Panc1 (cell line): ENCODE data around the gene PKLR. TPM values are rescaled to one million over a fixed set of nuclear protein-coding genes. Genes with fewer than 3 reads are reported as not detected.
"Not testable (repeated sequence)": the region's sequence is repeated elsewhere in the genome, so short reads cannot be mapped to it uniquely, and the experiment has no call there.

Source experiments
- ATAC-seq: fragments of 200-7000 bp; cut with Tn5 transposase; 2 replicates; pipeline ENCODE4 v1.9.1; 2020; ENCODE audit warnings: mild to moderate bottlenecking, moderate library complexity
- BruUV-seq: library from RNA; stranded (reverse); fragments of 400-500 nt; replicated peaks from 2 replicates; lab custom pipeline; 2021; lab: Mats Ljungman, UMichigan
- CTCF ChIA-PET: fragments of 300-600 bp; sonication (Branson Sonifier 250); formaldehyde crosslinking; loops from one replicate; lab custom pipeline; 2022; ENCODE audit warnings: antibody characterized with exemption; lab: Charles Lee
- POLR2A ChIA-PET: fragments of 300-600 bp; sonication (Branson Sonifier 250); formaldehyde crosslinking; loops from one replicate; lab custom pipeline; 2022; ENCODE audit warnings: antibody characterized with exemption; lab: Charles Lee
- DNase-seq: peaks from one replicate; pipeline ENCODE4 v3.0.0-alpha.2; 2010; ENCODE audit warnings: low read depth, low spot score
- H3K27ac ChIP-seq: 2 replicates; pipeline ENCODE4 v1.5.1; 2011; ENCODE audit warnings: mild to moderate bottlenecking, low read length, inconsistent platforms
- H3K27me3 ChIP-seq: fragments of 200-500 bp; sonication (Bioruptor generic); 2 replicates; pipeline ENCODE4 v1.6.0; 2014; ENCODE audit warnings: low read length, inconsistent platforms; ENCODE audit not compliant: control insufficient read depth, insufficient read depth
- H3K36me3 ChIP-seq: fragments of 200-500 bp; sonication (Bioruptor generic); 2 replicates; pipeline ENCODE4 v1.5.1; 2014; ENCODE audit warnings: inconsistent platforms, mild to moderate bottlenecking, low read length, moderate library complexity; ENCODE audit not compliant: control insufficient read depth, insufficient read depth
- H3K4me1 ChIP-seq: 2 replicates; pipeline ENCODE4 v1.5.1; 2011; ENCODE audit warnings: inconsistent platforms, mild to moderate bottlenecking, low read length, moderate library complexity; ENCODE audit not compliant: control insufficient read depth, insufficient read depth
- H3K4me3 ChIP-seq, 2 experiments: 2 replicates each; pipeline ENCODE4 v1.5.1; 2011 to 2012; ENCODE audit warnings: low read depth in 2 of 2, low read length in 2 of 2, mild to moderate bottlenecking in 2 of 2, inconsistent platforms in 1 of 2, moderate library complexity in 1 of 2
- H3K9me3 ChIP-seq: fragments of 200-500 bp; sonication (Bioruptor generic); 2 replicates; pipeline ENCODE4 v1.5.1; 2014; ENCODE audit warnings: low read depth, mild to moderate bottlenecking, inconsistent platforms, low read length, moderate library complexity; ENCODE audit not compliant: control insufficient read depth, insufficient read depth
- POLR2AphosphoS5 ChIP-seq: IDR thresholded peaks from 2 replicates; pipeline ENCODE4 v1.6.1; 2012; ENCODE audit warnings: mild to moderate bottlenecking, low read depth, low read length, moderate library complexity
- SIN3A ChIP-seq: IDR thresholded peaks from 2 replicates; pipeline ENCODE4 v1.6.1; 2012; ENCODE audit warnings: low read depth, mild to moderate bottlenecking, low read length, moderate library complexity, borderline replicate concordance; ENCODE audit not compliant: insufficient read depth
- TCF7L2 ChIP-seq: IDR thresholded peaks from 2 replicates; pipeline ENCODE4 v1.6.1; 2011; ENCODE audit warnings: mild to moderate bottlenecking, low read depth, low read length, inconsistent platforms
- in situ Hi-C: cut with HindIII; loops from 2 replicates; pipeline ENCODE4 v1.10.0; 2016; ENCODE audit warnings: low sequenced_read_pairs, low pct_unique_long_range_greater_than_20kb
- intact Hi-C: fragments of 100-400 bp; cut with micrococcal nuclease; formaldehyde crosslinking; loops from one replicate; pipeline ENCODE4 v1.10.0; 2022; ENCODE audit not compliant: unreplicated experiment
- total RNA-seq: library from RNA; stranded (reverse); gene quantifications from one replicate; pipeline ENCODE4 v1.2.1, GENCODE V29; 2021; ENCODE audit not compliant: unreplicated experiment
- TF ChIP-seq, protein P1 (sequence below): fragments of 450-650 bp; IDR thresholded peaks from 2 replicates; pipeline ENCODE4 v1.5.1; 2017; ENCODE audit warnings: mild to moderate bottlenecking
- TF ChIP-seq, protein P2 (sequence below), 2 experiments: IDR thresholded peaks; 2 replicates each; pipeline ENCODE4 v1.6.1; 2011 to 2012; ENCODE audit warnings: low read depth in 2 of 2, control low read depth in 1 of 2, low read length in 1 of 2, mild to moderate bottlenecking in 1 of 2, moderate library complexity in 1 of 2; ENCODE audit not compliant: insufficient read depth in 1 of 2

The PKLR gene
- total RNA-seq, 1 experiment from 2014 or later = 0.13 TPM

DNA sequence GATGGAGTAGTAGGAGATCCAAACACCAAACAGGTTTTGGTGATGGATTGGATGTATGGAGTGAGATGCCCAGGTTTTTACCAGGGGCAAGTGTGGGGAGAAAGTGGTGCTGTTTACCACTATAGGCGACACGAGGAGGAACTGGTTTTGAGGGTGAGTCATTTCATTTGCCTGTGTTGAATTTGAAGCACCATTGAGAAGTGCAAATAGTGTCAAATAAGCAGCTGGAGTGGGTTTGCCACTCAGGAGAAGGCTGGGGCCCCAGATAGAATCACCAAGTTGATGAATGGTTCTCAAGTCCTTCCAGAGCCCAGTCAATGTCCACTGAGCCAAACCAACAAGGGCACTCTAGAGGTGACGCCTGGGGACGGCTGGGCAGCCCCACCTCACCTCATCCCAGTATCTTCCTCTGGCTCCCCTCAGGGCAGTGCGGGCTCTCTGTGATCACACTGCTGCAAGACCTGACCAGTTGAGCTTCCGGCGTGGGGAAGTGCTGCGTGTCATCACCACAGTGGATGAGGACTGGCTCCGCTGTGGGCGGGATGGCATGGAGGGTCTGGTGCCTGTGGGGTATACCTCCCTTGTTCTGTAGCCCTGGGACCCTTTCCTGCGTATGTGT lies 28.9 kb upstream of the PKLR start:
- H3K4me1 ChIP-seq = peaks cover 20% of the 10 kb centered on the region
- H3K27ac ChIP-seq = no peak overlapping the region
- TF ChIP-seq, protein P1, sequence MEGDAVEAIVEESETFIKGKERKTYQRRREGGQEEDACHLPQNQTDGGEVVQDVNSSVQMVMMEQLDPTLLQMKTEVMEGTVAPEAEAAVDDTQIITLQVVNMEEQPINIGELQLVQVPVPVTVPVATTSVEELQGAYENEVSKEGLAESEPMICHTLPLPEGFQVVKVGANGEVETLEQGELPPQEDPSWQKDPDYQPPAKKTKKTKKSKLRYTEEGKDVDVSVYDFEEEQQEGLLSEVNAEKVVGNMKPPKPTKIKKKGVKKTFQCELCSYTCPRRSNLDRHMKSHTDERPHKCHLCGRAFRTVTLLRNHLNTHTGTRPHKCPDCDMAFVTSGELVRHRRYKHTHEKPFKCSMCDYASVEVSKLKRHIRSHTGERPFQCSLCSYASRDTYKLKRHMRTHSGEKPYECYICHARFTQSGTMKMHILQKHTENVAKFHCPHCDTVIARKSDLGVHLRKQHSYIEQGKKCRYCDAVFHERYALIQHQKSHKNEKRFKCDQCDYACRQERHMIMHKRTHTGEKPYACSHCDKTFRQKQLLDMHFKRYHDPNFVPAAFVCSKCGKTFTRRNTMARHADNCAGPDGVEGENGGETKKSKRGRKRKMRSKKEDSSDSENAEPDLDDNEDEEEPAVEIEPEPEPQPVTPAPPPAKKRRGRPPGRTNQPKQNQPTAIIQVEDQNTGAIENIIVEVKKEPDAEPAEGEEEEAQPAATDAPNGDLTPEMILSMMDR = no peak
- TF ChIP-seq POLR2AphosphoS5 = 0 out of 2 replicates have a peak, but pooled peaks have one; percentile 26
- intact Hi-C loops = no loop called here
- no peak overlapping the region for H3K4me3 ChIP-seq
- H3K27me3 ChIP-seq = no peaks in the 10 kb centered on the region
- in situ Hi-C loops = no loop called here
- ChIA-PET CTCF (no interaction called here), POLR2A (no interaction called here)
- ATAC-seq (no peak), DNase-seq (no peak)
- no peaks in the 10 kb centered on the region for H3K9me3 ChIP-seq
- no TSS peak for BruUV-seq
- no peaks in the 10 kb centered on the region; the same call in none of the 2 replicates for H3K36me3 ChIP-seq

DNA sequence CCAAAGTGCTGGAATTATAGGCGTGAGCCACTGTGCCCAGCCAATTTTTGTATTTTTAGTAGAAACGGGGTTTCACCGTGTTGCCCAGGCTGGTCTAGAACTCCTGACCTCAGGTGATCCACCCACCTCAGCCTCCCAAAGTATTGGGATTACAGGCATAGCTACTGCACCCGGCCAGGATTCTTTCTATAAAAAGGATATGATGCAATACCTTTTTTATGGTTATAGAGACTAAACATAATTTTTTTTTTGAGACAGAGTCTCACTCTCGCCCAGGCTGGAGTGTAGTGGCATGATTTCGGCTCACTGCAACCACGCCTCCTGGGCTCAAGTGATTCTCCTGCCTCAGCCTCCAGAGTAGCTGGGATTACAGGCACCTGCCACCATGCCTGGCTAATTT lies 27.6 kb upstream of the PKLR start:
- H3K27me3 ChIP-seq, H3K36me3 ChIP-seq, BruUV-seq, ATAC-seq, DNase-seq, in situ Hi-C loops, POLR2A ChIA-PET, H3K9me3 ChIP-seq, H3K4me3 ChIP-seq, intact Hi-C loops, H3K27ac ChIP-seq: not testable (repeated sequence)
- peaks cover 20% of the 10 kb centered on the region for H3K4me1 ChIP-seq
- CTCF ChIA-PET = interaction anchor here (0.7 kb wide), 1 partner anchor 122 kb away, joined by 6 read pairs; no protein-coding TSS in a partner anchor

DNA sequence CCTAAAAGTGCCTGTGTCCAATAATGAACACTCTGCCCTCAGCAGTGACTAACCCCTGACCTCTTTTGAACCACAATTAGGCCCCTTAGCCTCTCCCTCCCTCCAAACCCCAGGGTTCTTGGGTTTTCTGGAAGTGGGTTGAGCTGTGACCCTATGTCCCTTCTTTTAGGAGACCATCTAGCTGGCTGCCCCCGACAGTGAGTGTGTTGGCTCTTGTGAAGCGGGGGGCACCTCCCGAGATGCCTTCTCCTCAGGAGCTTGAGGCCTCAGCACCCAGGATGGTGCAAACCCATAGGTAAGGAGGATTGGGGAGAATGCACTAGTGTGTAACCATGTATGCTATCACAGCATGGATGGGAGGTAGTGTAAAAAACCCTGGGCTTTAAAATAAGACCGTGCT lies 26.7 kb upstream of the PKLR start:
- BruUV-seq = no TSS peak
- DNase-seq = no peak
- Histone ChIP-seq H3K27ac (peak overlapping the region; percentile 0; the same call in 1 of the 2 replicates), H3K36me3 (no peaks in the 10 kb centered on the region; the same call in none of the 2 replicates), H3K4me1 (peaks cover 20% of the 10 kb centered on the region), H3K27me3 (no peaks in the 10 kb centered on the region), H3K4me3 (no peak overlapping the region), H3K9me3 (no peaks in the 10 kb centered on the region)
- ChIA-PET POLR2A (interaction anchor here (0.7 kb wide), 1 partner anchor 322 kb away, joined by 6 read pairs; no protein-coding TSS in a partner anchor), CTCF (interaction anchor here (0.5 to 0.7 kb wide), 2 partner anchors 78 to 121 kb away, joined by 3 to 6 read pairs; no protein-coding TSS in a partner anchor)
- no peak for ATAC-seq
- TF ChIP-seq, protein P1 = no peak
- TF ChIP-seq TCF7L2 = no peak
- TF ChIP-seq POLR2AphosphoS5 = no peak
- TF ChIP-seq, protein P2, sequence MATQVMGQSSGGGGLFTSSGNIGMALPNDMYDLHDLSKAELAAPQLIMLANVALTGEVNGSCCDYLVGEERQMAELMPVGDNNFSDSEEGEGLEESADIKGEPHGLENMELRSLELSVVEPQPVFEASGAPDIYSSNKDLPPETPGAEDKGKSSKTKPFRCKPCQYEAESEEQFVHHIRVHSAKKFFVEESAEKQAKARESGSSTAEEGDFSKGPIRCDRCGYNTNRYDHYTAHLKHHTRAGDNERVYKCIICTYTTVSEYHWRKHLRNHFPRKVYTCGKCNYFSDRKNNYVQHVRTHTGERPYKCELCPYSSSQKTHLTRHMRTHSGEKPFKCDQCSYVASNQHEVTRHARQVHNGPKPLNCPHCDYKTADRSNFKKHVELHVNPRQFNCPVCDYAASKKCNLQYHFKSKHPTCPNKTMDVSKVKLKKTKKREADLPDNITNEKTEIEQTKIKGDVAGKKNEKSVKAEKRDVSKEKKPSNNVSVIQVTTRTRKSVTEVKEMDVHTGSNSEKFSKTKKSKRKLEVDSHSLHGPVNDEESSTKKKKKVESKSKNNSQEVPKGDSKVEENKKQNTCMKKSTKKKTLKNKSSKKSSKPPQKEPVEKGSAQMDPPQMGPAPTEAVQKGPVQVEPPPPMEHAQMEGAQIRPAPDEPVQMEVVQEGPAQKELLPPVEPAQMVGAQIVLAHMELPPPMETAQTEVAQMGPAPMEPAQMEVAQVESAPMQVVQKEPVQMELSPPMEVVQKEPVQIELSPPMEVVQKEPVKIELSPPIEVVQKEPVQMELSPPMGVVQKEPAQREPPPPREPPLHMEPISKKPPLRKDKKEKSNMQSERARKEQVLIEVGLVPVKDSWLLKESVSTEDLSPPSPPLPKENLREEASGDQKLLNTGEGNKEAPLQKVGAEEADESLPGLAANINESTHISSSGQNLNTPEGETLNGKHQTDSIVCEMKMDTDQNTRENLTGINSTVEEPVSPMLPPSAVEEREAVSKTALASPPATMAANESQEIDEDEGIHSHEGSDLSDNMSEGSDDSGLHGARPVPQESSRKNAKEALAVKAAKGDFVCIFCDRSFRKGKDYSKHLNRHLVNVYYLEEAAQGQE (IDR thresholded peaks at IDR 0.05; ENCODE audit: insufficient read depth in 1 of 2, low read depth in 2 of 2, low read length in 1 of 2) = no peak
- no peak for TF ChIP-seq SIN3A
- intact Hi-C loops (no loop called here), in situ Hi-C loops (no loop called here)
